ENCODE measurements around the gene GNMT. TPM values are rescaled to one million over a fixed set of nuclear protein-coding genes. Genes with fewer than 3 reads are reported as not detected.
"Not testable (repeated sequence)": the region's sequence is repeated elsewhere in the genome, so short reads cannot be mapped to it uniquely, and the experiment has no call there.

GNMT gene
- total RNA-seq, 4 donors from 2014 or later = 0.68 TPM; not detected in 3

GRCh38 chr6:42942444-42942843, 18.1 kb upstream of the GNMT start:
- DNase-seq = no peak
- Histone ChIP-seq H3K36me3 (peaks cover 0 to 8% (median 3%) of the 10 kb centered on the region in 4 donors), H3K27me3 (no peaks in the 10 kb centered on the region), H3K4me1 (no peaks in the 10 kb centered on the region), H3K4me3 (no peak overlapping the region), H3K9me3 (no peaks in the 10 kb centered on the region), H3K27ac (no peak overlapping the region)
- WGBS, 2 donors (ENCODE audit: low coverage in 1 of 2) = 71 to 88% methylated on average over 2 to 7 of the region's 7 CpGs
- in situ Hi-C loops (cut with MboI; ENCODE audit: low pct_ligation_motif_present in 1 of 4, low pct_unique_long_range_greater_than_20kb in 1 of 4, low sequenced_read_pairs in 3 of 4) (no loop called here), intact Hi-C loops (cut with DNase I; ENCODE audit: low total_unique reads) (no loop called here)
- no peak for TF ChIP-seq POLR2AphosphoS5 (IDR thresholded peaks at IDR 0.05)
- TF ChIP-seq, protein P1, sequence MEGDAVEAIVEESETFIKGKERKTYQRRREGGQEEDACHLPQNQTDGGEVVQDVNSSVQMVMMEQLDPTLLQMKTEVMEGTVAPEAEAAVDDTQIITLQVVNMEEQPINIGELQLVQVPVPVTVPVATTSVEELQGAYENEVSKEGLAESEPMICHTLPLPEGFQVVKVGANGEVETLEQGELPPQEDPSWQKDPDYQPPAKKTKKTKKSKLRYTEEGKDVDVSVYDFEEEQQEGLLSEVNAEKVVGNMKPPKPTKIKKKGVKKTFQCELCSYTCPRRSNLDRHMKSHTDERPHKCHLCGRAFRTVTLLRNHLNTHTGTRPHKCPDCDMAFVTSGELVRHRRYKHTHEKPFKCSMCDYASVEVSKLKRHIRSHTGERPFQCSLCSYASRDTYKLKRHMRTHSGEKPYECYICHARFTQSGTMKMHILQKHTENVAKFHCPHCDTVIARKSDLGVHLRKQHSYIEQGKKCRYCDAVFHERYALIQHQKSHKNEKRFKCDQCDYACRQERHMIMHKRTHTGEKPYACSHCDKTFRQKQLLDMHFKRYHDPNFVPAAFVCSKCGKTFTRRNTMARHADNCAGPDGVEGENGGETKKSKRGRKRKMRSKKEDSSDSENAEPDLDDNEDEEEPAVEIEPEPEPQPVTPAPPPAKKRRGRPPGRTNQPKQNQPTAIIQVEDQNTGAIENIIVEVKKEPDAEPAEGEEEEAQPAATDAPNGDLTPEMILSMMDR (IDR thresholded peaks at IDR 0.05) = no peak
- TF ChIP-seq EP300 (IDR thresholded peaks at IDR 0.05; ENCODE audit: low read depth) = no peak
- TF ChIP-seq POLR2A (IDR thresholded peaks at IDR 0.05) = no peak

GRCh38 chr6:42947950-42948349, 12.6 kb upstream of the GNMT start:
- intact Hi-C loops (cut with DNase I; ENCODE audit: low total_unique reads) (no loop called here), in situ Hi-C loops (cut with MboI; ENCODE audit: low pct_ligation_motif_present in 1 of 4, low pct_unique_long_range_greater_than_20kb in 1 of 4, low sequenced_read_pairs in 3 of 4) (no loop called here)
- TF ChIP-seq POLR2A (IDR thresholded peaks at IDR 0.05) = no peak
- TF ChIP-seq EP300 (IDR thresholded peaks at IDR 0.05; ENCODE audit: low read depth) = no peak
- TF ChIP-seq, protein P1 (IDR thresholded peaks at IDR 0.05) = no peak
- TF ChIP-seq POLR2AphosphoS5 (IDR thresholded peaks at IDR 0.05) = no peak
- no peak for DNase-seq
- Histone ChIP-seq H3K4me1 (no peaks in the 10 kb centered on the region), H3K27me3 (no peaks in the 10 kb centered on the region), H3K36me3 (peaks cover 0 to 3% (median 0%) of the 10 kb centered on the region in 4 donors), H3K27ac (no peak overlapping the region), H3K4me3 (no peak overlapping the region), H3K9me3 (no peaks in the 10 kb centered on the region)

DNA sequence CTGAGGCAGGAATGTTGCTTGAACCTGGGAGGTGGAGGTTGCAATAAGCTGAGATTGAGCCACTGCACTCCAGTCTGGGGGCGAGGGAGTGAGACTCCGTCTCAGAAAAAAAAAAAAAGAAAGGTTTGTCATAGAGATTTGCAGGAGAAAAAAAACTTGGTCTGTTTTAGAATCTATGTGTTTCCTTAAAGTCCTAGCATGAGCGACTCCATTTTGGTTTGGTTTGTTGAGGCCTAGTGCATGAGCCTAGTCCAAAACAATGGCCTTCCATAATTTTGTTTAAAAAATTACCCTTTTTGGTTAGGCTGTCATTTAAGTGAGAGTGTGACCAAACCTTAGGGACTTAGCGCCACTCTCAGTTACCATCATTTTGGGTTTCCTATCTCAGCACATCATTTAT, 8.2 kb upstream of the GNMT start:
- 93 to 95% methylated on average over 4 of the region's 4 CpGs for WGBS, 2 donors (ENCODE audit: low coverage in 1 of 2)
- DNase-seq = no peak

DNA sequence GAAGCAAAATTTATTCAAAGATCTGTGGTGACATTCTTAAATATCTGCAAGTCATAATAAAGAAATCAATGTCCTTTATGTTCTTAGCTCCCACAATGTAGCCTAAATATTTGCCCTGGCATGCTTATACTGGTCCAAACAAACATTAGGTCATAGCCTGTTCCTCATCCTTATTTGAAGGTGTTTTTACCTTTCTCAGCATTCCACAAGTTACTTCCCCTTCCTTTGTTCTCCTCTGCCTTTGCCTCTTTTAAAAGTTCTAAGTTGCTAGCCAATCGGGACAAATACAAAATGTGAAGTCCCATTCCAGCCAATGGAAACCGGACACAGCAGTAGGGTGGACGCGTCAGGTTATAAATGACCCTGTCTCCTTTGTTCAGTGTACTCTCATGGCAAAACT, 6.1 kb upstream of the GNMT start:
- 85% methylated on average over 4 of the region's 4 CpGs; no CpG with 5 or more reads in 1 of the 2 donors for WGBS, 2 donors (ENCODE audit: low coverage in 1 of 2)

More for the DNA sequence above, 8.2 kb upstream of the GNMT start:
- Histone ChIP-seq H3K27ac (no peak overlapping the region), H3K4me3 (no peak overlapping the region), H3K36me3 (no peaks in the 10 kb centered on the region), H3K9me3 (no peaks in the 10 kb centered on the region), H3K4me1 (no peaks in the 10 kb centered on the region), H3K27me3 (no peaks in the 10 kb centered on the region)
- intact Hi-C loops (cut with DNase I; ENCODE audit: low total_unique reads) = no loop called here
- in situ Hi-C loops (cut with MboI; ENCODE audit: low pct_ligation_motif_present in 1 of 4, low pct_unique_long_range_greater_than_20kb in 1 of 4, low sequenced_read_pairs in 3 of 4) = no loop called here
- TF ChIP-seq POLR2AphosphoS5 (IDR thresholded peaks at IDR 0.05) = no peak
- TF ChIP-seq EP300 (IDR thresholded peaks at IDR 0.05; ENCODE audit: low read depth) = no peak
- TF ChIP-seq, protein P1 (IDR thresholded peaks at IDR 0.05) = no peak
- TF ChIP-seq POLR2A (IDR thresholded peaks at IDR 0.05) = no peak

DNA sequence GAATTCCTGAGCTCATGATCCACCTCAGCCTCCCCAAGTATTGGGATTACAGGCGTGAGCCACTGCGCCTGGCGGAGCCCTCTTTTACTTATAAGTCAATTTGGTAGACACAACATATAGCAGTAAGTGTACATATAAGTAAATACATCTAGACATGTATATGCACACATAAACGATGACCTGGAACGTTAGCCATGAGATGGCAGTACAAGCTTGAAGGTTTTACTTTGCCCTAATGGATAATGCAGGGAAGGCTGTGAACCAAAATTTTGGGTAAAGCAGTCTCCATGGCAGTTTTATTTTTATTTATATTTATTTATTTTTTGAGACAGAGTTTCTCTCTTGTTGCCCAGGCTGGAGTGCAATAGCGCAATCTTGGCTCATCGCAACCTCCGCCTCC, 2.4 kb upstream of the GNMT start:
- Histone ChIP-seq H3K27me3 (no peaks in the 10 kb centered on the region), H3K27ac (no peak overlapping the region), H3K4me1 (peaks cover 8 to 17% (median 13%) of the 10 kb centered on the region in 4 donors), H3K36me3 (no peaks in the 10 kb centered on the region), H3K9me3 (no peaks in the 10 kb centered on the region), H3K4me3 (no peak overlapping the region)
- intact Hi-C loops (cut with DNase I; ENCODE audit: low total_unique reads) = no loop called here
- TF ChIP-seq, protein P1 (IDR thresholded peaks at IDR 0.05) = no peak
- TF ChIP-seq POLR2AphosphoS5 (IDR thresholded peaks at IDR 0.05) (no peak), POLR2A (IDR thresholded peaks at IDR 0.05) (no peak), EP300 (IDR thresholded peaks at IDR 0.05; ENCODE audit: low read depth) (no peak)
- in situ Hi-C loops (cut with MboI; ENCODE audit: low pct_ligation_motif_present in 1 of 4, low pct_unique_long_range_greater_than_20kb in 1 of 4, low sequenced_read_pairs in 3 of 4) = no loop called here
- 83 to 88% methylated on average over 7 to 8 of the region's 8 CpGs for WGBS, 2 donors (ENCODE audit: low coverage in 1 of 2)
- no peak for DNase-seq

More for the DNA sequence above, 6.1 kb upstream of the GNMT start:
- DNase-seq; in situ Hi-C loops (cut with MboI; ENCODE audit: low pct_ligation_motif_present in 1 of 4, low pct_unique_long_range_greater_than_20kb in 1 of 4, low sequenced_read_pairs in 3 of 4); intact Hi-C loops (cut with DNase I; ENCODE audit: low total_unique reads); H3K27ac ChIP-seq; H3K36me3 ChIP-seq; H3K4me3 ChIP-seq; H3K4me1 ChIP-seq; H3K9me3 ChIP-seq; H3K27me3 ChIP-seq: not testable (repeated sequence)
